HL-60 (cell line): ENCODE results near the gene HOXA7.

Source experiments
- GABPA ChIP-seq: IDR thresholded peaks from 2 replicates; pipeline ENCODE4 v1.6.1; 2012; ENCODE audit warnings: low read depth
- POLR2AphosphoS5 ChIP-seq: IDR thresholded peaks from 2 replicates; pipeline ENCODE4 v1.6.1; 2012; ENCODE audit warnings: low read depth
- SPI1 ChIP-seq: IDR thresholded peaks from 2 replicates; pipeline ENCODE4 v1.6.1; 2012; ENCODE audit warnings: low read depth, mild to moderate bottlenecking, borderline replicate concordance
- TF ChIP-seq, protein P1 (sequence below): IDR thresholded peaks from one replicate; pipeline ENCODE4 v1.5.1; 2011; ENCODE audit warnings: low read length, control low read depth, inconsistent platforms; ENCODE audit not compliant: insufficient read depth
- TF ChIP-seq, protein P2 (sequence below): IDR thresholded peaks from 2 replicates; pipeline ENCODE4 v1.6.1; 2012; ENCODE audit warnings: low read depth; ENCODE audit not compliant: insufficient replicate concordance

DNA sequence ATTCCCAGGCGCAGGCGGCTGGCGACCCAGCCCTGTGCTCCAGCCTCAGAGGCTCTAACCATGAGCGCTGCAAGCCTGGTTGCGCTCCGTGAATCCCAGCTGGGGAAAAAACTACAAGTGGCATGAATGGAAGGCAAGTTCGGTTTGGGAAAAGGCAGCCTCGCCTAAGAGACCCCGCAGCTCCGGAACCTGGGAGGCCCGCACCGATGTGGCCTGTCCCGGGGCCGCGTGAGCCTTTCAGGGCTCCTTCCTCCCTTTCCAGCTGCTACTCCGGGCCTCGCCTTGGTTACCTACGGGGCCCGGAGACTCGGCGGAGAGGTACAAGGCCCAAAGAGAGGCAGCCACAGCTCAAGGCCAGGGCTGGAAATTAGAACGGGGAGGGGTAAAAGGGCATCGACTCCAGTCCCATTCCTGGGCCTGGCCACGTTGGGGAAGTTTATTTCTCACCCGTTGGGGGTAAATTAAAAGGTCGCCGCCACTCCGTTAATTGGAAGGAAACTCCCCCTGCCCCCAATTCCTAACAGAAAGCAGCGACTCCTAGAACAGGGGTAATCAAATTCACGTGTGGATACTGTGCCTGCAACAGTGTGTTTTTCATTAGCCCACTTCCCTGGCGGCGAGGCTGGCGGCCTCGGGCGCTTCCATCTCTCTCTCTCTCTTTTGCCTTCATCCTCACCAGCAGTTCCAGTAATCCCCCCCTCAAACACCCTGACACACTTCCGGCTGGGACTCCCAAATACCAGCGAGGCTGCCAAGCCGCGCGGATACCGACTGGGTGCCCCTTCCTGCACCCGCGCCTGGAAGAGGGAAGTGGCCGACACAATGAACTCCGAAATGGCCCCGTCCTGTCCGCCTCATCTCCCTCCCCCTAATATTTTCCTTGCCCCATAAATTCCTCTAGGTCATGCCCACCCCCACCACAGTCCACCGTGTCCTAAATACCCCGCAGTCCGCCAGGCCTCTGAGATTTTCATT is 10.3 kb upstream of the HOXA7 start:
- TF ChIP-seq, protein P1, sequence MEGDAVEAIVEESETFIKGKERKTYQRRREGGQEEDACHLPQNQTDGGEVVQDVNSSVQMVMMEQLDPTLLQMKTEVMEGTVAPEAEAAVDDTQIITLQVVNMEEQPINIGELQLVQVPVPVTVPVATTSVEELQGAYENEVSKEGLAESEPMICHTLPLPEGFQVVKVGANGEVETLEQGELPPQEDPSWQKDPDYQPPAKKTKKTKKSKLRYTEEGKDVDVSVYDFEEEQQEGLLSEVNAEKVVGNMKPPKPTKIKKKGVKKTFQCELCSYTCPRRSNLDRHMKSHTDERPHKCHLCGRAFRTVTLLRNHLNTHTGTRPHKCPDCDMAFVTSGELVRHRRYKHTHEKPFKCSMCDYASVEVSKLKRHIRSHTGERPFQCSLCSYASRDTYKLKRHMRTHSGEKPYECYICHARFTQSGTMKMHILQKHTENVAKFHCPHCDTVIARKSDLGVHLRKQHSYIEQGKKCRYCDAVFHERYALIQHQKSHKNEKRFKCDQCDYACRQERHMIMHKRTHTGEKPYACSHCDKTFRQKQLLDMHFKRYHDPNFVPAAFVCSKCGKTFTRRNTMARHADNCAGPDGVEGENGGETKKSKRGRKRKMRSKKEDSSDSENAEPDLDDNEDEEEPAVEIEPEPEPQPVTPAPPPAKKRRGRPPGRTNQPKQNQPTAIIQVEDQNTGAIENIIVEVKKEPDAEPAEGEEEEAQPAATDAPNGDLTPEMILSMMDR: no peak
- TF ChIP-seq POLR2AphosphoS5 (no peak), GABPA (no peak), SPI1 (peak; percentile 49; the same call in 1 of the 2 replicates)
- TF ChIP-seq, protein P2, sequence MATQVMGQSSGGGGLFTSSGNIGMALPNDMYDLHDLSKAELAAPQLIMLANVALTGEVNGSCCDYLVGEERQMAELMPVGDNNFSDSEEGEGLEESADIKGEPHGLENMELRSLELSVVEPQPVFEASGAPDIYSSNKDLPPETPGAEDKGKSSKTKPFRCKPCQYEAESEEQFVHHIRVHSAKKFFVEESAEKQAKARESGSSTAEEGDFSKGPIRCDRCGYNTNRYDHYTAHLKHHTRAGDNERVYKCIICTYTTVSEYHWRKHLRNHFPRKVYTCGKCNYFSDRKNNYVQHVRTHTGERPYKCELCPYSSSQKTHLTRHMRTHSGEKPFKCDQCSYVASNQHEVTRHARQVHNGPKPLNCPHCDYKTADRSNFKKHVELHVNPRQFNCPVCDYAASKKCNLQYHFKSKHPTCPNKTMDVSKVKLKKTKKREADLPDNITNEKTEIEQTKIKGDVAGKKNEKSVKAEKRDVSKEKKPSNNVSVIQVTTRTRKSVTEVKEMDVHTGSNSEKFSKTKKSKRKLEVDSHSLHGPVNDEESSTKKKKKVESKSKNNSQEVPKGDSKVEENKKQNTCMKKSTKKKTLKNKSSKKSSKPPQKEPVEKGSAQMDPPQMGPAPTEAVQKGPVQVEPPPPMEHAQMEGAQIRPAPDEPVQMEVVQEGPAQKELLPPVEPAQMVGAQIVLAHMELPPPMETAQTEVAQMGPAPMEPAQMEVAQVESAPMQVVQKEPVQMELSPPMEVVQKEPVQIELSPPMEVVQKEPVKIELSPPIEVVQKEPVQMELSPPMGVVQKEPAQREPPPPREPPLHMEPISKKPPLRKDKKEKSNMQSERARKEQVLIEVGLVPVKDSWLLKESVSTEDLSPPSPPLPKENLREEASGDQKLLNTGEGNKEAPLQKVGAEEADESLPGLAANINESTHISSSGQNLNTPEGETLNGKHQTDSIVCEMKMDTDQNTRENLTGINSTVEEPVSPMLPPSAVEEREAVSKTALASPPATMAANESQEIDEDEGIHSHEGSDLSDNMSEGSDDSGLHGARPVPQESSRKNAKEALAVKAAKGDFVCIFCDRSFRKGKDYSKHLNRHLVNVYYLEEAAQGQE: no peak
